H1 (cell line): Measurements from ENCODE around the gene SH3BP5. TPM values are rescaled to one million over a fixed set of nuclear protein-coding genes. Genes with fewer than 3 reads are reported as not detected.

Source experiments
- EP300 ChIP-seq, 2 experiments: IDR thresholded peaks; 1 replicate in 1 of 2; 2 replicates in 1 of 2; pipeline ENCODE4 v1.6.1; 2011 to 2012; ENCODE audit warnings: low read depth in 2 of 2, low read length in 2 of 2, mild to moderate bottlenecking in 2 of 2, borderline replicate concordance in 1 of 2, inconsistent platforms in 1 of 2, moderate library complexity in 1 of 2
- RAD21 ChIP-seq, 2 experiments: IDR thresholded peaks in 1 of 2; conservative IDR thresholded peaks in 1 of 2; 2 replicates each; pipeline ENCODE4 v1.6.1; 2011; ENCODE audit warnings: low read depth in 2 of 2, low read length in 2 of 2, improper control_type of control experiment in 1 of 2, inconsistent platforms in 1 of 2, mild to moderate bottlenecking in 1 of 2, moderate library complexity in 1 of 2
- SP2 ChIP-seq: IDR thresholded peaks from 2 replicates; pipeline ENCODE4 v1.6.1; 2012; ENCODE audit warnings: mild to moderate bottlenecking, low read length, inconsistent platforms
- polyA plus RNA-seq, 7 experiments: library from polyadenylated mRNA; depleted of rRNA in 3 of 7; stranded (reverse) in 5 of 7; unstranded in 2 of 7; fragments of >200 nt in 5 of 7; fragments of 200-250 nt in 2 of 7; gene quantifications; 1 replicate in 5 of 7; 2 replicates in 1 of 7; 4 replicates in 1 of 7; pipeline versions ENCODE4 v1.2.1 to v1.2.3, GENCODE V29; 2011 to 2013; ENCODE audit warnings: missing spikeins in 2 of 7, mixed read lengths in 2 of 7
- total RNA-seq: library from RNA; stranded (reverse); fragmentation: NEBNext Ultra II Directional; extraction: Animal tissue kit (Norgen Biotek cat#: 25700); gene quantifications from 2 replicates; pipeline ENCODE4 v1.2.1, GENCODE V29; 2021

SH3BP5 gene
- total and polyA plus RNA-seq, 2 of the 8 experiments (the other 6 are each of a cell fraction or from before 2014, with no cell fraction given): 7.1 to 9.7 TPM

GRCh38 chr3:15347063-15347736 is 14.8 kb upstream of the SH3BP5 start (continued):
- TF ChIP-seq SP2: no peak
- TF ChIP-seq RAD21 (IDR thresholded peaks at IDR 0.05 in 1 of 2, conservative IDR thresholded peaks at IDR 0.05 in 1 of 2; ENCODE audit: low read depth in 2 of 2, low read length in 2 of 2): no peak
- TF ChIP-seq EP300 (IDR thresholded peaks at IDR 0.05; ENCODE audit: borderline replicate concordance in 1 of 2, low read depth in 2 of 2, low read length in 2 of 2): no peak
